ENCODE data around the gene GPR84. TPM values are rescaled to one million over a fixed set of nuclear protein-coding genes. Genes with fewer than 3 reads are reported as not detected.

Gene GPR84
- total and polyA plus RNA-seq, 12 donors = 0.18 to 6.8 (median 1.2) TPM; not detected in 1

DNA sequence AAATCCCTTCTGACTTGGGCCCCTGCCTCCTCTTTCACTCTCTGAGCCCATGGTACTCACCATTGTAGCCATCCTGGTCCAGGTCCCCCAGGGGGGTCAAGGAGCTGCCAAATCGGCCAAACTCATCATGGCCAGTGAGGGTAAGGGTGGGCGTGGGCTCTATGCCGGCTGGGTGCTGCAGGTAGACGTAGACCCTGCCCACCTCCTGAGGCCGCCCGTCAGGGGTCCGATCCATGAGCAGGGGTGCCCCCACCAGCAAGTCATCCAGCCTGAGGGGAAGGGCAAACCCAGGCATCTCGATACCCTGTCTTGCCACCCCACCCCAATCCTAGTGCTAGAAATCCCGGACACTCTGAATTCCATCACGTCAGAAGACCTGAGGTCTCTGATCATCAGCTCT lies 40.8 kb upstream of the GPR84 start:
- intact Hi-C loops (cut with DNase I) = no loop called here
- 51 to 85% (median 82%) methylated on average over 2 to 10 of the region's 10 CpGs for WGBS, 4 donors
- no peaks in the 10 kb centered on the region for H3K9me3 ChIP-seq (replicated peaks in 1 of 3)
- no peak overlapping the region for H3K27ac ChIP-seq
- peaks cover 0 to 95% of the 10 kb centered on the region in 2 donors for H3K36me3 ChIP-seq (replicated peaks in 1 of 2)
- H3K4me3 ChIP-seq = no peak overlapping the region
- H3K4me1 ChIP-seq (replicated peaks in 1 of 2) = no peaks in the 10 kb centered on the region
- DNase-seq = no peak
- TF ChIP-seq CTCF (IDR thresholded peaks at IDR 0.05) (no peak), POLR2A (IDR thresholded peaks at IDR 0.05) (no peak)
- no peaks in the 10 kb centered on the region for H3K27me3 ChIP-seq

- DNase-seq = peak in 4 of 7 donors; percentile 68 to 81 (median 76)
- Histone ChIP-seq H3K27me3 (no peaks in the 10 kb centered on the region), H3K4me3 (no peak overlapping the region), H3K4me1 (replicated peaks in 1 of 2) (no peaks in the 10 kb centered on the region), H3K36me3 (replicated peaks in 1 of 2) (peaks cover 0 to 100% of the 10 kb centered on the region in 2 donors), H3K9me3 (replicated peaks in 1 of 3) (no peaks in the 10 kb centered on the region), H3K27ac (peak overlapping the region in 2 of 5 donors; percentile 6 to 27)
- 55 to 63% (median 61%) methylated on average over 9 to 11 of the region's 11 CpGs for WGBS, 4 donors
- peak; percentile 83 to 97 (median 89) for TF ChIP-seq CTCF (IDR thresholded peaks at IDR 0.05)
- no peak for TF ChIP-seq POLR2A (IDR thresholded peaks at IDR 0.05)
- intact Hi-C loops (cut with DNase I) = loop anchor here in 1 of 2 donors (5.0 kb wide), 1 partner anchor 33 kb away; no protein-coding TSS in a partner anchor
These were observed 40.0 kb upstream of the GPR84 start for GRCh38 chr12:54404061-54405004.

- Histone ChIP-seq H3K36me3 (replicated peaks in 1 of 2) (peaks cover 0 to 100% of the 10 kb centered on the region in 2 donors), H3K27me3 (no peaks in the 10 kb centered on the region), H3K4me3 (no peak overlapping the region), H3K27ac (no peak overlapping the region), H3K4me1 (replicated peaks in 1 of 2) (no peaks in the 10 kb centered on the region), H3K9me3 (replicated peaks in 1 of 3) (no peaks in the 10 kb centered on the region)
- WGBS, 4 donors = 85 to 100% (median 95%) methylated on average over 2 of the region's 2 CpGs
- no peak for DNase-seq
- intact Hi-C loops (cut with DNase I) = loop anchor here in 1 of 2 donors (5.0 kb wide), 1 partner anchor 36 kb away; no protein-coding TSS in a partner anchor
- TF ChIP-seq CTCF (IDR thresholded peaks at IDR 0.05) = no peak
- TF ChIP-seq POLR2A (IDR thresholded peaks at IDR 0.05) = no peak
These were observed 36.8 kb upstream of the GPR84 start for GRCh38 chr12:54401119-54401518.

GRCh38 chr12:54398995-54399793 lies 34.9 kb upstream of the GPR84 start:
- H3K9me3 ChIP-seq (replicated peaks in 1 of 3) = no peaks in the 10 kb centered on the region
- H3K4me1 ChIP-seq (replicated peaks in 1 of 2) = no peaks in the 10 kb centered on the region
- H3K27ac ChIP-seq = no peak overlapping the region
- TF ChIP-seq CTCF (IDR thresholded peaks at IDR 0.05) (peak; percentile 97 to 99 (median 98)), POLR2A (IDR thresholded peaks at IDR 0.05) (no peak)
- intact Hi-C loops (cut with DNase I) = loop anchor here in 1 of 2 donors (2.0 kb wide), 1 partner anchor 40 kb away; no protein-coding TSS in a partner anchor
- H3K27me3 ChIP-seq = no peaks in the 10 kb centered on the region
- WGBS, 4 donors = 63 to 73% (median 67%) methylated on average over 6 to 8 of the region's 8 CpGs
- H3K4me3 ChIP-seq = no peak overlapping the region
- peaks cover 0 to 97% of the 10 kb centered on the region in 2 donors for H3K36me3 ChIP-seq (replicated peaks in 1 of 2)
- peak; percentile 81 to 97 (median 90) for DNase-seq

All from adrenal gland (tissue), 12 donors.